ENCODE results near the gene CCBE1.
"Not testable (repeated sequence)": the region's sequence is repeated elsewhere in the genome, so short reads cannot be mapped to it uniquely, and the experiment has no call there.

CCBE1 gene

GRCh38 chr18:59681521-59682004 lies 15.7 kb downstream of the CCBE1 start:
- no peak for DNase-seq (ENCODE audit: low read depth)

DNA sequence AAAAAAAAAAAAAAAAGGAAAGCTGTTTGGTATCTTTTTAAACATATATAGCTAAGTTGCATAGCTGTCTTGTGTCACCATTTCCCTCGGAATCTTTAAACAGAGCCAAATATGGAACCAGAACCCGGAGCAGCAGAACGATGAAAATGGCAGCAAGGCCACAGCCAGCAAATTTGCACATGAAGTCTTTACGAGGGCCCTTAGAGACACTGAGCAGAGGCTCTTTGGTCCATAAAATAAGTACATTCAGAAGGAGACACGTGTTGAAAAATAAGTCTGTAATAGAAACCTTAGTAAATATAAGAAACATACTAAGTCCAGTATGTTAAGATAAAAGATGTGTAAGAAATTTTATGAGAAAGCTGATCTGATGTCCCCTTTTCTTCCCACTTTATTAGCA lies 16.2 kb downstream of the CCBE1 start:
- DNase-seq (ENCODE audit: low read depth) = no peak

DNA sequence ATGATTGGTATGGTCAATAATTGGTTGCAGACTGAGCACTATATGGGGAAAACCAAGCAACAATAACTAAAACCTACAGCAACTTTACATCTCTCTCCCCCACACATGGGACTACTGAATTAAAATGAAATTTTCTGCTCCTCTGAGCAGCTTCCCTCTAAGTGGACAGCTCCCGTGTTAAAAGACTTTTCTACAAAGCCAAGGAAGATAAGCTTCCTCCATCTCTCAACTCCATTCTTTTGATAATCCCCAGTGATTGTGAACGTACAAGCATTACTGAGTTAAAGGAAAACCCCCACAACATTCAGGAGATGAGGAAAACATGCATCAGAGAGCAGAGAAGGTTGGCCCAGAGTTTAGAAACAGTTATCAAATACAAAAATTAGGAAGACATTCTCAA lies 21.9 kb downstream of the CCBE1 start:
- no peak for DNase-seq (ENCODE audit: low read depth)

- DNase-seq (ENCODE audit: low read depth) = no peak
Observed at GRCh38 chr18:59674903-59675270, 22.3 kb downstream of the CCBE1 start.

GRCh38 chr18:59674186-59674902 lies 22.9 kb downstream of the CCBE1 start:
- no peak for DNase-seq (ENCODE audit: low read depth)

GRCh38 chr18:59672235-59672711 lies 24.9 kb downstream of the CCBE1 start:
- no peak for DNase-seq (ENCODE audit: low read depth)

GRCh38 chr18:59671551-59671950 lies 25.7 kb downstream of the CCBE1 start:
- DNase-seq (ENCODE audit: low read depth) = no peak

DNA sequence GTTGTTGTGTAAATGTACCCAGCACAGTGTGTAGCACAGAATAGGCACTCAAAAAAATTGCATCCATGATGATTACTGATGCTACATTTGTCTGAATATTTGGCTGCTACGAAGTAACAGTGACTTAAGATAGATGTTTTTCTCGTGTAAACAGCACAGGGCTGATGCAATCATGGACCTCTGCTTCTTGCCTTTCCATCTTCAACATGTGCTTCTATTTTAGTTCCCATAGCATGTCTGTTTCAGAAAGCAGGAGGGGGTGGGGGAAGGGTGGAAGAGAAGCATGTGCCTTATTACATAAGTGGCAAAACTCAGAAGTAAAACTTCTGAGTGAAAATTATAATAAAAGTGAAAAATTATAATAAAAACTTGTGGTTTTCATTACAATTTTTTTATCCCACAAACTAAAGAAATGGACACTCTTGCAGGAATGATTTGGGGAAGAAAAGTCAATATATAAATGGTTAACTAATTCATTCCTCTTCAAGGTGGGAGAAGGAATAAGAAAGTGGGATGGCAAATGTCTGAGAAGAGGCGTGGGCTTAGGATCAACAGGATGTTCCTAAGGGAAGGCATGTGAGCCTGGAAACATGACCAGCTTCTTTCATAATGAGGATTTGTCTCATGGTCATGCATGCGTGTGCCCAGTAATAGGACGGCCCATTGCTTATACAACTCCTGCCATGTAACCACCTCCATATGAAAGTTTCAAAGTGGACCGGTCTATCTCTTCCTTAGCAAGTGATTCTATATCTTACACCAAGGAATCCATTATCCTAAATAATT lies 27.2 kb downstream of the CCBE1 start:
- DNase-seq (ENCODE audit: low read depth) = no peak

DNA sequence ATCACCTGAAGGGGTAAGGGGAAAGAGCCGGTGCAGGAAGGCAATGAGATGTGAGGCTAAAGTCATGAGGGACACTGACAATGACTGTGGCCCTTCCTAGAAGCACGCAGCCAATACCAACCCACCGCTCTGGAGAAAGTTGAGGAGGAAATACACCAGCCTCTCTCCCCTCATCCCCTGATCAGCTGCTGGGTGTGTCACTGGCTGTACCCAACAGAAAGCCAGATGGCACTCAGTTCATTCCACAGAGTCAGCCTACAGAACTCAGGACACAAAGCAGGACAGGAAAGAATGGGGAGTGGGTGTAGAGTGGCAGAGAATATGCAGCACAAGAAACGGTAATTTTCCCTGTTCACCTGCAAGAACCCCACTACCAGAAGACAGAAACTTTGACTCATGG lies 29.7 kb downstream of the CCBE1 start:
- no peak for DNase-seq (ENCODE audit: low read depth)

DNA sequence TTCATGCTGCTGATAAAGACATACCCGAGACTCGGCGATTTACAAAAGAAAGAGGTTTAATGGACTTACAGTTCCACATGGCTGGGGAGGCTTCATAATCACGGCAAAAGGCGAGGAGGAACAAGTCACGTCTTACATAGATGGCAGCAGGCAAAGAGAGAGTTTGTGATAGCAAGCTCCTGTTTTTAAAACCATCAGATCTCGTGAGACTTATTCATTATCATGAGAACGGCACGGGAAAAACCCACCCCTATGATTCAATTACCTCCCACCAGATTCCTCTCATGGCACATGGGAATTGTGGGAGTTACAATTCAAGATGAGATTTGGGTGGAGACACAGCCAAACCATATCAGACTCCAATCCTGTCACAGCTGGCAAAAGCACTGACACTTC lies 31.2 kb downstream of the CCBE1 start:
- not testable (repeated sequence) for DNase-seq (ENCODE audit: low read depth)

DNA sequence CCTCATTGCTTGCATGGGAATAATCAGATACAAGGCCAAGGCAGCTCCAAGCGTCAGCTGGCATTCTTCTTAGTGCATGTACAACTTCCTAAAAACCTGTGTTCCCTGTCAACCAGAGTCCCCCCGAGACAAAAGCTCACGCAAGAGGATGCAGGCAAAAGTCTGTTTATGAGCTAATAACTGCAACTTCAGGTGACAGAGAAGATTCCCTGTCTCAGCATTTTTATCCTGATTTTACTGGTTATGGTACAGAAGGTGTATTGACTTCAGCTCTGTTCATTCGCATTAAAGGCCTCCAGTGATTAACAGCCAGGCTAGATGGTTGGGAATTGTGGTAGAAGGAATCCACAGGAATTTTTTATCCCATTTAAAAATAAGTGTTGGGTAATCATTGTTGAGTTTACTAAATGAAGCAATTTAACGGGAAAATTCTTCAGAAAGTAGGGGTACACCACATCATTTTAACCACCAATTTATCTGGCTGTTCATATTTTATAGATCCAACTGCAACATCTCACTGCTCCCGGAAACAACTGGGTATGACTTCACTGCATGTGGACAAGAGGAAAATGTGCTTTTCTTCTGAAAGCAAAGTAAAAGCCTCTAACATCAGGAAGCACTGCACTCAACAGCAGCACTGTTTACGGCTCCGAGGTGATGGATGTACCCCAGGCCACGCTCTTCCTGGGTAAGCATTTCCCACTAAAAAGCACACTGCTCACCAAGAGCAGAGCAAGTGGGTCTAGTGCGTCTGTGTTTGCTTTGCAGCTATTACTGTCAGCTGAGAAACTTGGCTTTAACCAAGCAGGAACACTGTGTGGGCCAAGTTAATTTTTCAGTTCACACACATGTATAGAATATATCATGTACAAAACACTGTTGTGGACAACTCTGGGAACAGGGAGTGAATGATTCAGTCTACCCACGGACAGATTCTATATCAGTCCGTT lies 31.9 kb downstream of the CCBE1 start:
- no peak for DNase-seq (ENCODE audit: low read depth)

DNA sequence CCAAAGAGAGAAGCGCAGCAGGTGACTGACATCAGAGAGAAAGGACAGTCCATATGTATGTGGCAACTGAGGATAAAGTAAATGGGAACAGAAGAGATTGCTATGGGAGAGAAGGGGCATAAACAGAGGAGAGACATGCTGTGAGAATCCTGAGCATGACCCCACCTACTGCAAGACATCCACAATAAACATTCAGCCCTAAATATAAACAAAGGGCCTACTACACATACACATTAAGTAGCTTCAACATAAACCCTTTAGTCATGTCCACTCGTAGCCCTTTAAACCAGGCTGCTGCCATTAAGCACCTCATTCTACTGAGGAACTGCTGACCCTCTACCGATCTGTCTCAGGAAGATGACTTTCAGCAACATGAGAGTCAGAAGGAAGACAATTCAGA lies 32.9 kb downstream of the CCBE1 start:
- no peak for DNase-seq (ENCODE audit: low read depth)

DNA sequence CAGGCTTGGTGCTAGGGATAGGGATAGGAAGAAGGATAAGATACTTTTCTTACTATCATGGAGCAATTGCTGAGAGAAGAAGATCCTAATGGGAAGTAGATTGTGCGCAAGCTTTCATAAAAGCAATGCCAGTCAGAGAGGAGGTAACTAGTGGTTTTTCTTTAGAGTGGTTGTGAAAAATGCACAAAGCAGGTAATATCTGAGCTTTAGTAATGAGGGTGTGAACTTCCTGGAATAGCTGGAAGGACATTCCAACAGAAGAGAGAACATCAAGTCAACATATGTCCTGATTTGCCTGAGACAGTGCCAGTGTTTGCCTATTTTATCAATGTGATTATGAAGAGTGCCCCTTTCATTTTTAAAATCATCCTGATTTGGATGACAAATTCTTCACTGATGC lies 34.1 kb downstream of the CCBE1 start:
- DNase-seq (ENCODE audit: low read depth) = no peak

DNA sequence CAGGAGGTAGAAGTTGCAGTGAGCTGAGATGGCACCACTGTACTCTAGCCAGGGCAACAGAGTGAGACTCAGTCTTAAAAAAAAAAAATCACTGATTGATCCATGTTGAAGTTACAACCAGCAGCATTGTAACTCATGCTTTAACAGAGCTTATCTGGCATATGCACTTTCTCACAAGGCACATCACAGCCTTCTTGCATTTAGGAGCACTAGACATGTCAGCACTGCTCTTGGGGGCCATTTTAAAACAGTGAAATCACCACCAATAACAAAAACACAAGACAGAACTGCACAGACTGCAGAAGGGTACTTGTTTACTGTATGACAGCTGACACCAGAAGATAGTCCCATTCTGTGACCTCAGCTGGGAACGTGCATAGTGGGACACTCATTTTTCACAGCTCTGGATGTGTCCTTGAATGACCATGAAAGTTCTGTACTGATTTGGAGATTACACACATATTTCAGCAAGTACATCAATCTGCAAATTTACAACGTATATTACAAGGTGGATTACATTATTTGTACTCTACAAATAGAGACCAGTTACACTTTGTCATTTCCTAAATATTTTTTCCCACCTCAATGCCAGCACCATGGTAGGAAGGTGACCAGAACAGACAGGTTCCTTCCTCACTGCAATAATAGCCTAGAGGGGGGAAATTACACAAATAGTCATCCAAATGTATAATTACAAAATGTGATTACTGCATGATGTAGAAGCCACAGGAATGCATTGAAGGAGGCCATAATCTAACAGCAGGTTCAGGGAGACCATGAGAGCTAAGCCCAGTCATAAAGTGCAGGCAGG lies 35.1 kb downstream of the CCBE1 start:
- DNase-seq (ENCODE audit: low read depth) = no peak

DNA sequence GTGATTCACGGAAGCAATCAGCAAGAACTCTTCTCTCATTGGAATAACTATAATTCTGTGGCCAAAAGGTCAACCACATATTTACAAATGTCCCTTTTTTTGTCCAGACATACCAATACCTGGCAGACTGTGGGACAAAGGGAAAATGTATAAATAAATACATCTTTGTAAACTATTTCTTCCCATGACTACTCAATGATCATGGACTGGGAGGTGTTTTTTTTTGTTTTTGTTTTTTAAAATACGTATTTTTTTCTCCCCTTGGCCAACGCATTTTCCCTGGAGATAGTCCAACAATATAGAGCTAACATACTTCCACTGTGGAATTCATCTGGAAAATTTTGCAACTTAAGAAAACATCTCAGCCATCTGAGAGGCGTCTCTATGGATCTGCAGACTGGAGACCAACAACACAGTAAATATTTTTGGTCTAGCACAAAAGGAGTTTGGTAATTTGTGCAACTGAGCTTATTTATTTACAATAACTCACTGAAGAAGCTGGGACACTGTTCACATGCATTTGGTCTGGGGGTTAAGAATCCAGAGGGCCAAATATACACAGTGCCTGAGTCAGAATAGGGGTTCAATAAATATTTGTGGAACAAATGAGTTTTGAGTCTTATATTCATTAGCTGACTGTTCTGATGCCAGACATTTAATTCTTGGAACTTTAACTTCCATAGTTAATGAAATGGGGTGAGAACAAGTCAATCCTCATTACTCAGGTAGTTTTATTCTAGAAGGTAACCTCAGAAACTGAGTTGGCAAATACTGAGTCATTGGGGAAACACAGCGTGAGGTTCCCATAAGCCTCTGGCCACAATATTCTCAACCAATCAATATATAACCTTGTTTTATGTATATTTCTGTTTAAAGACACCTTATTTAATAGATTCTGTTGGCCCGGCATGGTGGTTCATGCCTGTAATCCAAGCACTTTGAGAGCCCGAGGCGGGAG lies 36.2 kb downstream of the CCBE1 start:
- DNase-seq (ENCODE audit: low read depth) = no peak

- DNase-seq (ENCODE audit: low read depth) = no peak
Observed at GRCh38 chr18:59660366-59660765, 36.9 kb downstream of the CCBE1 start.

- DNase-seq (ENCODE audit: low read depth) = no peak
Observed at GRCh38 chr18:59659508-59660170, 37.6 kb downstream of the CCBE1 start.

GRCh38 chr18:59658941-59659340 lies 38.3 kb downstream of the CCBE1 start:
- DNase-seq (ENCODE audit: low read depth) = no peak

- no peak for DNase-seq (ENCODE audit: low read depth)
Observed at GRCh38 chr18:59657012-59657411, 40.2 kb downstream of the CCBE1 start.

Data from stimulated activated CD8-positive, alpha-beta memory T cell treated with anti-CD3 and anti-CD28 coated beads, Interleukin-15, amount 100 ng/mL, for 1 hour (primary cell).